ENCODE data around the gene IL11.

The IL11 gene

DNA sequence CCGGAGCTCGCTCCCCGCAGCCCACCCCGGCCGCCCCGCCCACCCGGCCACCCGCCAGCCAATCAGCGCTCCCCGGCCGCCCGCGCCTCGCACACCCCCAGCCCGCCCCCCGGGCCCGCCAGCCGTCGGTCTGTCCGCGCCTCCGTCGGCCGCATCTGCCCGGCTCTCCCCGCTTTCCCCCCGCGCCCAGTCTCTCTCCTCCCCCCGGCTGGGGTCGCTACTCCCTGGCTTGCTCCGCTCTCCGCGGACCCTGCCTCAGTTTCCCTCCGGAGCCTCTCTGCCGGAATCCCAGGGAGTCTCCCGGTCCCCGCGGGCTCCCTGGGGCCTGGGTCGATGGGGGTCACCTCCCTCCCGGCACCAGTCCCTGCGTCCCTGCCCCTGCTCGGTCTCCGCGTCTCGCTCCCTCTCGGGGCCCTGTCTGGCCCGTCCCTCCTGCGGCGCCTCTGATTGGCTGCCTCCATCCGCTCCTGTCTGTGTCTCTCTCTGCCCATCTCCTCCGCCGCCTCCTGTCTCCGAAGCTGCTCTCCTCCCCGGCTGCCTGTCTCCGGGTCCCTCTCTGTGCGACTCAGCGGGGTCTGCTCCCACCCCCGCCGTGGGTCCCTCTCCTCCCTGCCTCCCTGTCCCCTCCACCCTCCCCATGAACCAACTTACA is 484 bp downstream of the IL11 start:
- DNase-seq, result peak; percentile 23 to 32

DNA sequence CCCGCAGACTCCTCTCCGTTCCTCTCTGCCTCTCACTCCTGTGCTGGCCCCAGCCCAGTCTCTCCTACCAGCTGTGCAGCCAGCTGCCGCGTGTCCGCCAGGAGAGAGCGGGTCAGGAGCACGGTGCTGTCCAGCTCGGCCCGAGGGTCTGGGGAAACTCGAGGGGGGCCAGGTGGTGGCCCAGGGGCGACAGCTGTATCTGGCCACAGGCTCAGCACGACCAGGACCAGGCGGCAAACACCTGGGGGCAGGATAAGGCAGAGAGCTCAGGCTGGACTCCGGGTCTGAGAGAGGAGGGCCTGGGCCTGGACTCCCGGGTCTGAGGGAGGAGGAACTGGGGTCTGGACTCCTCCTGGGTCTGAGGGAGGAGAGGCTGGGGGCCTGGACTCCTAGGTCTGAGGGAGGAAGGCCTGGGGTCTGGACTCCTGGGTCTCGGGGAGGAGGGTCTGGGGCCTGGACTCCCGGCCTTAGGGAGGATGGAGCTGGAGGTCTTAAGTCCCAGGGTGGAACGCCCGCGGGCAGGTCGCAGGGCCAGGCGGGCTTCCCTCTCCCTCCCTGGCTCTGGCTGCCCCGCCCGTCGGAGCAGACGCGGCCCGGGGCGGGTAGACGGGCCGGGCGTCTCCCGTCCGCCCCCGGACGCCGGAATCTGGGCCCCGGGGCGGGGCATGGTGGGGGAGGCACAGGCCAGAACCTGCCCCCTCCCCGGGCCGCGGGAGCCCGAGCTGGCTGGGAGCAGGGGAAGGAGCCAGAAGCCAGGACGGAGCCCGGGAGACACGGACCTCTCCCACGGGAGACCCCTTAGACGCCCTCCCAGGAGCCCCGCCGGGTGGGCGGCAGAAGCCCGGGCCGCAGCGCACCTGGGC is 1.3 kb downstream of the IL11 start:
- DNase-seq, result peak in 1 of 2 donors; percentile 19

DNA sequence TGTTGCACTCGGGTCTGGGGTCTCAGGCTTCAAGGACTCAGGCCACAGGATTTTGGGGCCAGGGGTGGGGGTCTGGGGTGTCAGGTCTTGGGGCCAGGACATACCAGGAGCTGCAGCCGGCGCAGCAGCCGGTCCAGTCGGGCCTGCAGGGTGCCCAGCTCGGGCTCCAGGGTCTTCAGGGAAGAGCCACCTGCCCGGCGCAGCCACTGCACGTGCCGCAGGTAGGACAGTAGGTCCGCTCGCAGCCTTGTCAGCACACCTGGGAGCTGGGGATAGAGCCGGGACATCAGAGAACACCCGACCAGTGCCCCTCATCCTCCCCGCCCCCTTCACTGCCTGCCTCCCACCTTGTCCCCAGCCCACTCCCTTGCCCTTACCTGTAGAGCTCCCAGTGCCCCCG is 2.2 kb downstream of the IL11 start:
- no peak for DNase-seq

DNA sequence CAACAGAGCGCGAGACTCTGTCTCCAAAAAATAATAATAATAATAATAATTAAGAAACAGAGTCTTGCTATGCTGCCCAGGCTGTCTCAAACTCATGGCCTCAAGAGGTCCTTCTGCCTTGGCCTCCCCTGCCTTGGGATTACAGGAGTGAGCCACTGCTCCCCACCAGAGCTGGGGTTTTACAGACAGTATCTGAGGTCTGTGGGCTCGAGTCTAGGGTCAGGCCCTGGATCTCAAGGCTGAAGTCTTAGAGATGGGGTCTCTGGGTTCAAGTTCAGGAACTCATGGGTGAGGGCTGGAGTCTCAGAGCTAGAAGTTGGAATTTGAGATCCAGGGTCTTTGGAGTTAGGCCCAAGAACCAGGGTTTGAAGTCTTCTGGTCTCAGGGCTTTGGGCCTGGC is 3.5 kb downstream of the IL11 start:
- DNase-seq, result no peak

DNA sequence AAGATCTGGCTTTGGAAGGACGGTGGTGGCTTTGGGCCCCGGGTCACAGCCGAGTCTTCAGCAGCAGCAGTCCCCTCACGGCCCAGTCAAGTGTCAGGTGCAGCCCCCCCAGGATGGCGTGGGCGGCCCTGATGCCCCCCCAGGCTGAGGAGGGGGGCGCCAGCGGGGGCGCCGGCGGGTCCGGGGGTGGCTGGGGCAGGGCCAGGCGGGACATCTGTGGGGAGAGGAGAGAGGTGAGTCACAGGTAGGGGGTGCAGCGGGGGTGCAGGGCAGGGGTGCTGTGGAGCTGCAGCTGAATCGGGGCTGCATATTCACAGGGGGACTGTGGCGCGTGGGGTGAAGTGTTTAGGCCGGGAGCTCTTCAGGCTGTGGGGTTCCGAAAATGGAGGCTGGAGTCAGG is 4.3 kb downstream of the IL11 start:
- no peak for DNase-seq

DNA sequence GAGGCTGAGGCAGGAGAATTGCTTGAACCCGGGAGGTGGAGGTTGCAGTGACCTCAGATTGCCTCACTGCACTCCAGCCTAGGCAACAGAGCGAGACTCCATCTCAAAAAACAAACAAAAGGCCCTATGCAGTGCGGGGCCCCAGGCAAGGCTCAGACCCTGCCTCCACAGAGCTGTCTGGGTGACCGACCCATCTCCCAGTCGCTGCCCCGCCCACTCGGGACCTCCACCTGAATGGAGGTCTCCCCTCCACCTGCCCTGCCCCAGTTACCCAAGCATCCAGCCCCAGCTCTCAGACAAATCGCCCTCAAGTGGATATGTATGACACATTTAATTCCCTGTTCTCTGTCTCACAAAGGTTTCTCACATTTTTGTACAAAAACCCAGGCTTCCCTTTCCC is 5.0 kb downstream of the IL11 start:
- DNase-seq, result no peak

DNA sequence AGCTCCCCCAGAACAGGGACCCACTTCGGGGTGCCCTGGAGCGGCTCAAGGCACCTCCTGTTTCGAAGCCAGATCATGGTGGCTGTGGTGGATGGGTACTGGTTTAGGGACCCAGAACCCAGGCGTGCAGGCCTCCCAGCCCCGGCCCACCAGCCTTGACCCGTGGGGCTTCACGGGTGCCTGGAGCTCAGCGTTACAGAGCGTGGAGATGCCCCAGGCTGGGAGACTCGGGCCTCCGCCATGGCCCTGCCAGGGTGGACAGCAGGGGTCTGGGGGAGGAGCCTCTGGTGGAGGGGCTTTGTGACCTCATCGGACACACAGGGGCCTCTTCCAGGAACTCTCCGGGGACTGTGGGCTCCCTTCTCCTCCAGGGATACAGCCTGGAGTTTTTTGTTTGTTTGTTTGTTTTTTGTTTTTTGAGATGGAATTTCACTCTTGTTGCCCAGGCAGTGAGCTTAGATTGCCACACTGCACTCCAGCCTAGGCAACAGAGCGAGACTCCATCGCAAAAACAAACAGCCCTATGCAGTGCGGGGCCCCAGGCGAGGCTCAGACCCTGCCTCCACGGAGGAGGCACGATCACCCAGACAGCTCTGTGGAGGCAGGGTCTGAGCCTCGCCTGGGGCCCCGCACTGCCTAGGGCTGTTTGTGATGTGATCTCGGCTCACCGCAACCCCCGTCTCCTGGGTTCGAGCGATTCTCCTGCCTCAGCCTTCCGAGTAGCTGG is 7.1 kb downstream of the IL11 start, which contains the start of gene GARIN5B:
TSS of gene GARIN5B (minus strand) at position 271 of the 727 bp plus-strand sequence. CDS start at position 77, 194 bp downstream.
- DNase-seq, result no peak

DNA sequence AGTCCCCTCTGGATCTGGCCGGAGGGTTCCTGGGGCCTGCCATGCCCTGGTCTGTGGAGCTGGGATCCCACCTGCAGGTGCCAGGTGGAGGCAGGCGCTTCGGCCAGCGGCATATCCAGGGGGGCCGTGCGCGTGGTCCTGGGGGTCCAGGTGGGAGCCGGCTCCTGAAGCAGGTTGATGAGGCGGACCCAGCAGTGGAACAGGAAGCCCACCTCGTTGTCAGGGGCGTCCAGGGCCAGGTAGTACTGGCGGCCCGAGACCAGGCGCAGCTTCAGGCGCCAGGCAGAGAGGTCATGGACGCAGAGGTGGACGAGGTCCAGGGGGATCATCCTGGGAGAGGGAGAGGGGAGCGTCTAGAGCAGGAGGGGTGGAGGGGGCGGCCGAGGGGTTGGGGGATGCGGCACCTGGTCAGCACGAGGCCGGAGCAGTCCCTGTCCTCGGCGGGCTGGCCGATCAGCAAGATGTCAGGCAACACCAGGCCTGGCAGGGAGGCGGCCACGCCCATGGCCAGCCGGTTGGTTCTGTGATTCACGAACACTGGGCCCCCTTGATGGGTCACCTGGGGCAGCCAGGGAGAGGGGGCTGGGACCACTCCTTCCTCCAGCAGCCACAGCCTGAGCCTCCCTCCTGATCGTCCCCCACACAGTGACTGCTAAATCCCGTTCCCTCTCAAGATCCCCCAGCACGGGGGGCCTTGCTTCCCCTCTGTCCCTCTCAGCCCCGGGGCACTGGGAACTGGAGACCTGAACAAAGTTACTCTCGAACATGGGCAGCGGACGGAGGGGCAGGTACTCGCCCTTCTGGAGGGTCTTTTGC is 7.9 kb downstream of the IL11 start:
- no peak for DNase-seq

DNA sequence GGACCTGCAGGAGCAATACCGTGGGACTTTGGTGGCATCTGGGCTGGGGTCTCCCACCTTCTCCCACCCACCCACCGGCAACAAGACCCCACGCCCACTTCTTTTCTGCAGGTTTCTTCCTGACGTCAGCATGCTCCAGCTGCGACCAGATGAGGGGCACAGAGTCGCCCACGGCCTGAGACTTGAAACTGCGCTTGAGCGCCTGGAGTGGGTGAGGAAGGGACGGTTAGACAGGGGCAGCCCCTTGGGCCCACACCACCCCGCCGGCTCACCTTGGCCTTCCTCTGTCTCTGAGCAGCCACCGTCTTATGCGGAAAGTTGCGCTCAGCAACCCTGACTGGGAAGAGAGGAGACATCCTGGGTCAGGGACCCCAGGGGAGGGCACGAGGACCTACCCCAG is 9.4 kb downstream of the IL11 start:
- DNase-seq, result no peak

DNA sequence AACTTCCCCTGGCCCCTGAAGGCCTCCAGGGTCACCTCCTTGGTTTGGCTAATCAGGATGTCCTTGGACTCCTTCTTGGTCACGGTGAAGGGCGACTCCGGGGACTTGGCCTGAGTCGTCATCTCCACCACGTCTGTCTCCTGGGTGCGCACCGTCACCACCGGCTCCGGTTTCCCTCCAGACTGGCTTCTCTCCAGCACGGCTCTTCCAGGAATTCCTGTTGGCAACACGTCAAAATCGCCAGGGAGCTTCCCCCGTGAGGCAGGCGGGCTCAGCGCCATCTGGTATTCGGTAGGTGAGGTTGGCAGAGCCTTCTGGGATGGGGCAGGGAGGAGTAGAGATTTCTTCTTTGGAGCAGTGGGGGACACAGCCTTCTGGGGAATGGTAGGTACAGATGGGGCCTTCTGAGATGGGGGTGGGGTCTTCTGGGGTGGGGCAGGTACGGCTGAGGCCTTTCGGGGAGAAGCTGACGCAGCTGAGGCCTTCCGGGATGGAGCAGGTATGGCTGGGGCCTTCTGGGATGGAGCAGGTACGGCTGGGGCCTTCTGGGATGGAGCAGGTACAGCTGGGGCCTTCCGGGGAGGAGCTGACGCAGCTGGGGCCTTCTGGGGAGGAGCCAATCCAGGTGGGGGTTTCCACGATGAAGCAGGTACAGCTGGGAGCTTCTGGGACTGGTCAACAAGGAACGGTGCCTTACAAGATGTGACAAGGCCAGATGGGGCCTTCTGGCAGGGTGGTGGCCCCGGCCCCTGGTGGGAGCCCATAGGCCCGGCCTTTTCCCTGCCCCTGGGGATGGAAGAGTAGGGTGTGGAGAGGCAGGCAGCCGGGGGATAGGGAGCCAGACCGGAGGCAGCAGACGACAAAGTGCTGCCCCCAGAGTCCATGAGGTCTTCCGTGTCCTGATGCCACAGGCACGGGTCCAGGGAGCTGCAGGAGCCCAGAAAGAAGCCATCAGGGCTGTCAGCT is 11.0 kb downstream of the IL11 start:
- no peak for DNase-seq

DNA sequence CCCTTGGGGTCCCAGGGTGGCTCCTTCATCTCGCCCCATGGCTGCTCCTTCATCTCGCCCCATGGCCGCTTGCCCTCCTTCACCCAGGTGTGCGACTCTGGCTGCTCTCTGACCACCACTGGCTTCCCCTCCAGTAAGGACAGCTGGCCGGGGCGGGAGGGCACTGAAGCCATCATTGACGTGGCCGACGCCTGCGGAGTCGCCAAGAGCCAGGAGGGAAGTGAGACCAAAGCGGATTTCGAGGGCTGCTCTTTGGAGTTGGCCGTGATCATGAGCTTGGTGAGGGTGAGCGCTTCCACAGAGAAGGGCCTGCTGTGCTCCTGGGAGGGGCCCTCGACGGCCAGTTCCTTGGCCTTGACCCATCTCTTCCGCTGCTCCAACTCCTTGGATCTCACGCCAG is 11.8 kb downstream of the IL11 start:
- no peak for DNase-seq

DNA sequence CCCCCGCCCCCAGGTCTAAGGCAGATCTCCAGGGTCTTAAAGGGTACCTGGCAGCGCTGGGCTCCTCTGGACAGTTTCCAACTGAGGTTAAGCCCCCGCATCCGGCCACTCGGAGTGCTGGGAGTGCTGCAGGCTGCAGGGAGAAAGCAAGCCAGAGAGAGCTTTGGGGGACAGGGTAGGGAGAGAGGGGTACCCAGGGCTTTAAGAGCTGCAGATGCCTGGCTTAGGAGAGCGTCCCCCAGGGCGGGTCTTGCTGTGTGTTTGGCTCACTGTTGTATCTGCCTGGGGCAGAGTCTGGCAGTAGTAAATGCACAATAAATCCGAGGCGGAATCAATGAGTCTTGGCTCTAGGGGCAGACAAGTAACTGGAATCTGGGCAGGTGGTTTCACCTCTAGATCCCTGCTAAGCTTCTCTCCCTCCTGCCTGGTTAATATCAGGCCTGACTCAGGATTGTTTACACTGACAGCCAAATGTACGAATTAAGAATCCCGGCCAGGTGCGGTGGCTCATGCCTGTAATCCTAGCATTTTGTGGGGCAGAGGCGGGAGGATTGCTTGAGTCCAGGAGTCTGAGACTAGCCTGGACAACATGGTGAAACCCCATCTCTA is 14.9 kb downstream of the IL11 start:
- no peak for DNase-seq

DNA sequence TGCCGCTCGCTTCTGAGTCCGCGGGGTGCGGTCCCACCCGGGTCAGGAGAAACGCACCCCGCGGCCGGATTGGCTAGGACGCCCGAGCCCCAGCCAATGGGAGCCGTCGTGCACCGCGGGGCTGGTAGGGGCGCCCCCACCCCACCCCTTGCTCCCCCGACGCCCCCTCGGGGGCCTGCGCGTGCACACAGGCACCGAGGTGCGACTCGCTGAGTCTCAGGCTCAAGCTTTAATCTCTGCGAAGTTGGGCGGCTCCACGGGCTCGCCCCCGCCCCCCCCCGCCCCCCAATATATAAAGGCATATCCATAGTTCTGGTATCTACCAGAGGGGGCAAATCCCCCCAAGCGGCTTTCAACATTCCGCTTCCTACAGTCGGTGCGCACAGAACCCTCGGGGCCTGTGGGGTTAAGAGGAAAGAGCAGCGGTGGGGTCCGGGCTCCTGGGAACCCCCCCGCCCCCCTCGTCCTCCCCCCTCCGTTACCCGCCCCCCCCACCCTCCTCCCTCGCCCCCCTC is 15.5 kb downstream of the IL11 start, which contains the start of gene COX6B2:
TSS of gene COX6B2 (minus strand) at position 22 of the 515 bp plus-strand sequence. CDS start 198 bp downstream, outside the sequence.
- no peak for DNase-seq

DNA sequence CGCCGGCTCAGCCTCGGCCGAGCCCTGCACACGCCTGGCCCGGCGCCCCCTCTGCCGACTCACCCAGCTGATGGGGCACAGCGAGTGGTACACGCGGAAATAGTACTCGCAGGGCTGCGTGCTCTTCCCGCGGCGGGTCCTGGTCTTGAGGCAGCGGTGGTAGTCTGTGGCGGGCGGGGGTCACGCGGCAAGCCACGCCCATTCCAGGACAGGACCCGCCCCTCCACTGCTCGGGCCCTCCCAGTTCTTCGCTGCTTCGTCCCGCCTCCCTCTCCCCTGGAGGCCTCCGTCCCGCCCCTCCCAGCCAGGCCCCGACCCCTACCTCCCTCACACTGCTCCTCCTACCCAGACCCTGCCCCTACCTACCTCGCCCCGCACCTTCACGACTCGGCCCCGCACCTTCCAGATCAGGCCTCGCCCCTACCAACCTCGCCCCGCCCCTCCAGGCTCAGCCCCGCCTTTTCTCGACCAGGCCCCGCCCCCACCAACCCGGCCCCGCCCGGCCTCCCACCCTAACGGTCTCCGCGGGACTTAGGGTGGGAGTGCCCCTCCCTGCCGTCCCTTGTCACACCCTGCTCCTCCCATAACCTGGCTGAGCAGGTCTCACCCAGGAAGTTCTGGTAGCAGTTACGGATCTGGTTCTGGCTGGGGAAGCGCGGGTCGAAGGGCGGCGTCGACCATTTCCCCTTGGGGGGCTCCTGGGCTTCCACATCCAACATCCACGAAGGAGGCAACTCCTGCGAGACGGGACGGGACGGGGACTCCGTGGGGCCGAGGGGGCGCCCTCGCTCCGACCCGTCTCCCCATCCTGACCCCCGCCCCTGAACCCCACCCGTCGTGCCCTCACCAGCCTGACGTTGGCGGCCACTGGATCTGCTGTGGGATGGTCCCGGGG is 16.2 kb downstream of the IL11 start:
- DNase-seq, result peak; percentile 49 to 67

DNA sequence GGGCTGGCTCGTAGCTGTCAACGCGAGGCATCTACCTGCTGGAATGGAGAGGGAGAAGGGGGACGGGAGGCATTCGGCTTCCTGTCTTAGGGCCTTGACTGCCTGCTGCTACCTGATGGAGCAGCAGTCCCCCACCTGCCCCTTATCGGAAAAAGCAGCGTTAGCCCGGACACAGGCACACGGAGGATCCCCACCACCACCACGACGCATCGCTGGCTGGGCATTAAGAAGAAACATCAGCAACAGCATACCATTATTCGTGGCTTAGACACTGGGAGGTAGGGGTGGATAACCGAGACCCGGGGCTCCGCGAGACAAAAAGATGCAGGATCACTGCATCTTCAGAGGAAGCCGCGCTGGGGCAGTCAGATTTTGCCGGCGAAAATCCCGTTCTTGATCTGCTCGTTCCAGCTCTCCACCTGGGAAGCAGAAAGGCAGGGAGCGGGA is 16.9 kb downstream of the IL11 start:
- no peak for DNase-seq

DNA sequence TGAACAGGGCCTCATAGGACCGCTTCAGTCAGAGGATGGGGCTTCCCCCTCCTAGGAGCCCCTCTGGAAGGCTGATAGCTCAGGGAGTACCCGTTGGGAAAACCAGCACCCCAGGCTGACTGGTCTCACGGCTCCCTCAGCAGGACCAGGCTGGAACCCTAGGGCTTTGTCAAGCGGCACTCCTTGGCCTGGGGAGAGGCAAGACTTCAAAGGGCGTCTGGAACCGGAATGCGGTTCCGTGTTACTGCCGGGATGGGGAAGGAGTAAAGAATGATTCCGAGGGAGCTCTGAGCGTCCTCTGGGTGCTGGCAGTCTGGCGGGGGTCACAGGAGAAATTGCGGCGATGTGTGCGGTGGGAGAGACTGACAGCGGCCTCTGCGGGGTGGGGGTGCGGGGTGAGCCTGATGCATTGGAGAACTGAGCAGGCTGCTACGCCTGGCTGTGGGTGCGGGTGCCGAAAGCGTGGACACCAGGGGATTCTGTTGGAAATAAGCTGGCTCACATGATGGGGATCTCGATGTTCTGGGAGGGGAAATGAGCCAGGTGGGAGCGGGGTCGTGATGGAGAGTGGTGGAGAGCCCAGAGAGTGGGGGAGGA is 17.6 kb downstream of the IL11 start:
- no peak for DNase-seq

DNA sequence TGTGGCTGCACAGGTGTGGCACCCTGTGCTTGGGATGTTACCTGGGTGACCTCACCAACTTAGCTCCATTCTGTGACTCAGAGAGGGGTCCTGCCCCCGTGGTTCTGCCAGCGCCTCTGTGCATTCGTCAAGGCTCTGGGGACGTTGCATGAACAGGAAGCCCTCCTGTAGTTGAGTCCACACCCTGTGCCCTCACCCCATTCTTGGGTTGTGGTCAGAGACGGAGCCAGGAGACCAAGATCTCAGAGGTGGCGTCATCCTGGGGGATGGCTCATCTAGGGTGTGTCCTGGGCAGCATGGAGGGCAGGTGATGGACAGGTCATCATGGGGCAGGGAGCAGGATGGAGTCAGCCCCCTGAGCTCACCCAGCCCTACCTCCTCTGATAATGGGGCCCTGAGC is 18.2 kb downstream of the IL11 start:
- no peak for DNase-seq

DNA sequence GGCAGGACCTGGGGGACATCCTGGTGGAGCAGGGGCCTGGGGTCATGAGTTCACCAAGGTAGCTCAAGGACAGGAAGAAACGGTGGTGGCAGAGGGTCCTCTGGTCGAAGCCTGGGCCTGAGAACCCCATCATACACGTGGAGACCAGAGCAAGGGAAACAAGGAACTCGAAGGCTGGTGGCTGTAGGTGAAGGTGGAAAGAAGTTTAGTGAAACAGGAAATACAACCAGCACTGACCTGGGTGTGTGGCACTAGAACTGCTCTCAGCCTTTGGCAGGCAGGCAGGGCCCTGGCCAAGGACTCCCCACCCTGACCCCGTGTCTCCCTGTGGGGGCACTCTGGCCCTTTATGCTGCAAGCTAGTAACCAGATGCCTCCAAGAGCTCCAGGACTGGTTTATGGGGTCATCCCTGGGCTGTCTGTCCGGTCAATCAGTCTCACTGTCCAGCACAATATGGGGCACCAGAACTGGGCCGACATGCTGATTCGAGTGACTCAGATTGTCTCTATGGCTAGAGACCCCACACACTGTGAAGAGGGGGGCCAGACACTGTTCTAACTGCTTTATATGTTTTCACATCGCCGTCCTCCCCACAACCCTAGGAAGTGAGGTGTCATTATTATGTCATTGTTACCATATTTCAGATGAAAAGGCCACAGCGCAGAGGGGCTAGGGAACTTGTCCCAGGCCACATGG is 19.5 kb downstream of the IL11 start:
- DNase-seq, result no peak
